AG09309 (cell line): ENCODE measurements around the gene NOL4L.

Source experiments
- DNase-seq: peaks from one replicate; pipeline ENCODE4 v3.0.0-alpha.2; 2010; ENCODE audit warnings: low read depth
- H3K4me3 ChIP-seq: 2 replicates; pipeline ENCODE4 v1.5.1; 2011; ENCODE audit warnings: mild to moderate bottlenecking, low read depth, low read length, moderate library complexity; ENCODE audit not compliant: control insufficient read depth
- CTCF ChIP-seq: IDR thresholded peaks from 2 replicates; pipeline ENCODE4 v1.5.1; 2011; ENCODE audit warnings: mild to moderate bottlenecking, low read depth, low read length, inconsistent platforms; ENCODE audit not compliant: insufficient read depth, control insufficient read depth; ENCODE audit errors: missing control alignments

The NOL4L gene

GRCh38 chr20:32479697-32480171 is 105.4 kb downstream of the NOL4L start:
- no peak overlapping the region for H3K4me3 ChIP-seq
- no peak for DNase-seq
- TF ChIP-seq CTCF = no peak

GRCh38 chr20:32479012-32479411 is 106.1 kb downstream of the NOL4L start:
- DNase-seq = no peak
- TF ChIP-seq CTCF = no peak
- no peak overlapping the region for H3K4me3 ChIP-seq

- H3K4me3 ChIP-seq = no peak overlapping the region
- no peak for TF ChIP-seq CTCF
- DNase-seq = no peak
Observed at GRCh38 chr20:32478576-32478975, 106.6 kb downstream of the NOL4L start.

- H3K4me3 ChIP-seq = no peak overlapping the region
- DNase-seq = no peak
- TF ChIP-seq CTCF = no peak
Observed at GRCh38 chr20:32477594-32478512, 107.3 kb downstream of the NOL4L start.

GRCh38 chr20:32476684-32477593 is 108.2 kb downstream of the NOL4L start:
- no peak overlapping the region for H3K4me3 ChIP-seq
- no peak for DNase-seq
- no peak for TF ChIP-seq CTCF

GRCh38 chr20:32474967-32475811 is 109.9 kb downstream of the NOL4L start:
- peak; percentile 77 for DNase-seq
- no peak for TF ChIP-seq CTCF
- peak overlapping the region; percentile 47 for H3K4me3 ChIP-seq
